ENCODE results near the gene ZNF587B.
A peak's percentile ranks its signal among the peaks of the same experiment; 100 is the strongest.
"Not testable (repeated sequence)": the region's sequence is repeated elsewhere in the genome, so short reads cannot be mapped to it uniquely, and the experiment has no call there.

The ZNF587B gene

GRCh38 chr19:57819475-57820148, 10.5 kb upstream of the ZNF587B start:
- H3K79me2 ChIP-seq (ENCODE audit: control insufficient read depth, insufficient read depth, low read length, unreplicated experiment): peaks cover 45% of the 10 kb centered on the region
- no peaks in the 10 kb centered on the region for H3K36me3 ChIP-seq (ENCODE audit: insufficient read depth, low read length)
- peaks cover 5% of the 10 kb centered on the region for H3K4me1 ChIP-seq (ENCODE audit: control insufficient read depth, insufficient read depth, low read length, unreplicated experiment)
- peak overlapping the region; percentile 37; the same call in 1 of the 2 replicates for H3K27ac ChIP-seq (ENCODE audit: low read depth, low read length)
- H2AFZ ChIP-seq (ENCODE audit: low read length, unreplicated experiment): peak overlapping the region; percentile 71
- H3K27me3 ChIP-seq (ENCODE audit: insufficient read depth, low read length): no peaks in the 10 kb centered on the region
- H3K4me3 ChIP-seq (ENCODE audit: low read depth, low read length): peak overlapping the region; percentile 96

- no peaks in the 10 kb centered on the region for H3K36me3 ChIP-seq (ENCODE audit: insufficient read depth, low read length)
- no peaks in the 10 kb centered on the region for H3K27me3 ChIP-seq (ENCODE audit: insufficient read depth, low read length)
- H3K79me2 ChIP-seq (ENCODE audit: control insufficient read depth, insufficient read depth, low read length, unreplicated experiment): peaks cover 53% of the 10 kb centered on the region
- H2AFZ ChIP-seq (ENCODE audit: low read length, unreplicated experiment): no peak overlapping the region
- H3K4me1 ChIP-seq (ENCODE audit: control insufficient read depth, insufficient read depth, low read length, unreplicated experiment): peaks cover 5% of the 10 kb centered on the region
- H3K4me3 ChIP-seq (ENCODE audit: low read depth, low read length): peak overlapping the region; percentile 96
- no peak overlapping the region for H3K27ac ChIP-seq (ENCODE audit: low read depth, low read length)
Measured at GRCh38 chr19:57820599-57820998, 9.5 kb upstream of the ZNF587B start.

- H2AFZ ChIP-seq (ENCODE audit: low read length, unreplicated experiment); H3K27me3 ChIP-seq (ENCODE audit: insufficient read depth, low read length); H3K27ac ChIP-seq (ENCODE audit: low read depth, low read length); H3K36me3 ChIP-seq (ENCODE audit: insufficient read depth, low read length); H3K4me1 ChIP-seq (ENCODE audit: control insufficient read depth, insufficient read depth, low read length, unreplicated experiment): not testable (repeated sequence)
- H3K4me3 ChIP-seq (ENCODE audit: low read depth, low read length): peak overlapping the region; percentile 96
- H3K79me2 ChIP-seq (ENCODE audit: control insufficient read depth, insufficient read depth, low read length, unreplicated experiment): peaks cover 58% of the 10 kb centered on the region
Measured at GRCh38 chr19:57821095-57821494, 9.0 kb upstream of the ZNF587B start.

- not testable (repeated sequence) for H3K27me3 ChIP-seq (ENCODE audit: insufficient read depth, low read length); H3K27ac ChIP-seq (ENCODE audit: low read depth, low read length); H3K36me3 ChIP-seq (ENCODE audit: insufficient read depth, low read length); H3K4me1 ChIP-seq (ENCODE audit: control insufficient read depth, insufficient read depth, low read length, unreplicated experiment); H2AFZ ChIP-seq (ENCODE audit: low read length, unreplicated experiment); H3K4me3 ChIP-seq (ENCODE audit: low read depth, low read length)
- H3K79me2 ChIP-seq (ENCODE audit: control insufficient read depth, insufficient read depth, low read length, unreplicated experiment): peaks cover 60% of the 10 kb centered on the region
Measured at GRCh38 chr19:57821501-57821900, 8.6 kb upstream of the ZNF587B start.

GRCh38 chr19:57823155-57823554, 6.9 kb upstream of the ZNF587B start:
- not testable (repeated sequence) for H2AFZ ChIP-seq (ENCODE audit: low read length, unreplicated experiment); H3K4me3 ChIP-seq (ENCODE audit: low read depth, low read length); H3K36me3 ChIP-seq (ENCODE audit: insufficient read depth, low read length); H3K27ac ChIP-seq (ENCODE audit: low read depth, low read length); H3K4me1 ChIP-seq (ENCODE audit: control insufficient read depth, insufficient read depth, low read length, unreplicated experiment); H3K27me3 ChIP-seq (ENCODE audit: insufficient read depth, low read length)
- peaks cover 67% of the 10 kb centered on the region for H3K79me2 ChIP-seq (ENCODE audit: control insufficient read depth, insufficient read depth, low read length, unreplicated experiment)

- peaks cover 65% of the 10 kb centered on the region for H3K79me2 ChIP-seq (ENCODE audit: control insufficient read depth, insufficient read depth, low read length, unreplicated experiment)
- not testable (repeated sequence) for H3K4me3 ChIP-seq (ENCODE audit: low read depth, low read length); H3K4me1 ChIP-seq (ENCODE audit: control insufficient read depth, insufficient read depth, low read length, unreplicated experiment); H3K27ac ChIP-seq (ENCODE audit: low read depth, low read length); H2AFZ ChIP-seq (ENCODE audit: low read length, unreplicated experiment); H3K27me3 ChIP-seq (ENCODE audit: insufficient read depth, low read length); H3K36me3 ChIP-seq (ENCODE audit: insufficient read depth, low read length)
Measured at GRCh38 chr19:57823608-57824007, 6.5 kb upstream of the ZNF587B start.

GRCh38 chr19:57825511-57825910, 4.6 kb upstream of the ZNF587B start:
- Histone ChIP-seq H2AFZ (ENCODE audit: low read length, unreplicated experiment) (no peak overlapping the region), H3K79me2 (ENCODE audit: control insufficient read depth, insufficient read depth, low read length, unreplicated experiment) (peaks cover 64% of the 10 kb centered on the region), H3K4me1 (ENCODE audit: control insufficient read depth, insufficient read depth, low read length, unreplicated experiment) (peaks cover 5% of the 10 kb centered on the region), H3K27ac (ENCODE audit: low read depth, low read length) (no peak overlapping the region), H3K27me3 (ENCODE audit: insufficient read depth, low read length) (no peaks in the 10 kb centered on the region), H3K4me3 (ENCODE audit: low read depth, low read length) (no peak overlapping the region), H3K36me3 (ENCODE audit: insufficient read depth, low read length) (no peaks in the 10 kb centered on the region)

GRCh38 chr19:57829316-57829715, 783 bp upstream of the ZNF587B start:
- Histone ChIP-seq H3K27me3 (ENCODE audit: insufficient read depth, low read length) (no peaks in the 10 kb centered on the region), H3K27ac (ENCODE audit: low read depth, low read length) (no peak overlapping the region), H3K36me3 (ENCODE audit: insufficient read depth, low read length) (no peaks in the 10 kb centered on the region), H2AFZ (ENCODE audit: low read length, unreplicated experiment) (no peak overlapping the region), H3K4me3 (ENCODE audit: low read depth, low read length) (no peak overlapping the region), H3K79me2 (ENCODE audit: control insufficient read depth, insufficient read depth, low read length, unreplicated experiment) (peaks cover 47% of the 10 kb centered on the region), H3K4me1 (ENCODE audit: control insufficient read depth, insufficient read depth, low read length, unreplicated experiment) (no peaks in the 10 kb centered on the region)

GRCh38 chr19:57836991-57837390, 6.9 kb downstream of the ZNF587B start:
- not testable (repeated sequence) for H3K4me1 ChIP-seq (ENCODE audit: control insufficient read depth, insufficient read depth, low read length, unreplicated experiment); H3K27me3 ChIP-seq (ENCODE audit: insufficient read depth, low read length); H3K36me3 ChIP-seq (ENCODE audit: insufficient read depth, low read length); H3K27ac ChIP-seq (ENCODE audit: low read depth, low read length); H3K4me3 ChIP-seq (ENCODE audit: low read depth, low read length); H2AFZ ChIP-seq (ENCODE audit: low read length, unreplicated experiment)
- peaks cover 10% of the 10 kb centered on the region for H3K79me2 ChIP-seq (ENCODE audit: control insufficient read depth, insufficient read depth, low read length, unreplicated experiment)

GRCh38 chr19:57838622-57839191, 8.6 kb downstream of the ZNF587B start:
- H3K27me3 ChIP-seq (ENCODE audit: insufficient read depth, low read length); H3K36me3 ChIP-seq (ENCODE audit: insufficient read depth, low read length); H3K4me1 ChIP-seq (ENCODE audit: control insufficient read depth, insufficient read depth, low read length, unreplicated experiment); H2AFZ ChIP-seq (ENCODE audit: low read length, unreplicated experiment); H3K4me3 ChIP-seq (ENCODE audit: low read depth, low read length); H3K27ac ChIP-seq (ENCODE audit: low read depth, low read length): not testable (repeated sequence)
- H3K79me2 ChIP-seq (ENCODE audit: control insufficient read depth, insufficient read depth, low read length, unreplicated experiment): peaks cover 16% of the 10 kb centered on the region

- H3K79me2 ChIP-seq (ENCODE audit: control insufficient read depth, insufficient read depth, low read length, unreplicated experiment): peaks cover 20% of the 10 kb centered on the region
- H3K4me3 ChIP-seq (ENCODE audit: low read depth, low read length): no peak overlapping the region
- H3K27me3 ChIP-seq (ENCODE audit: insufficient read depth, low read length): no peaks in the 10 kb centered on the region
- no peak overlapping the region for H2AFZ ChIP-seq (ENCODE audit: low read length, unreplicated experiment)
- H3K36me3 ChIP-seq (ENCODE audit: insufficient read depth, low read length): no peaks in the 10 kb centered on the region
- H3K4me1 ChIP-seq (ENCODE audit: control insufficient read depth, insufficient read depth, low read length, unreplicated experiment): no peaks in the 10 kb centered on the region
- no peak overlapping the region for H3K27ac ChIP-seq (ENCODE audit: low read depth, low read length)
Measured at GRCh38 chr19:57841122-57841763, 11.1 kb downstream of the ZNF587B start.
